HG03457 (cell line): ENCODE results near the gene CNIH3.

Source experiments
- ATAC-seq: cut with Tn5 transposase; IDR thresholded peaks from one replicate; pipeline ENCODE4 v1.9.1; 2021; ENCODE audit warnings: moderate number of reproducible peaks; ENCODE audit not compliant: unreplicated experiment

The CNIH3 gene

DNA sequence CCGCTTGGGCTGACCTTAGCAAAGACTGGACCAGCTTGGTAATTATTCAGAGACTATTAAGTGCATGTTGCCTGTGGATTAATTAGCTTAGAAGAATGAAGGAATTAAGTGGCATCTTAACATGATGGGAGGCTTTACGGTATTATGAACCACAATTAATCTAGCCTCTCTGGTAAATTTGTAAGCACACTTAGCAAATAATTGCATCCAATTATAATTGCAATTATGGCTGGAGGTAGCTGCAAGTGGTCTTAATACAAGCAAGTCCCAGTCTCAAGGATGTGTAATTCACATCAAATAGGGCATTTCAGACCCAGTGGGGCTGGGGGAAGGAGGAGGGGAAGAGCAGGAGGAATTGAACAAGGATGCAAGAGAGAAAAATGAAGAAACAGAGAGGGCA lies 151.6 kb downstream of the CNIH3 start:
- ATAC-seq, result no peak

DNA sequence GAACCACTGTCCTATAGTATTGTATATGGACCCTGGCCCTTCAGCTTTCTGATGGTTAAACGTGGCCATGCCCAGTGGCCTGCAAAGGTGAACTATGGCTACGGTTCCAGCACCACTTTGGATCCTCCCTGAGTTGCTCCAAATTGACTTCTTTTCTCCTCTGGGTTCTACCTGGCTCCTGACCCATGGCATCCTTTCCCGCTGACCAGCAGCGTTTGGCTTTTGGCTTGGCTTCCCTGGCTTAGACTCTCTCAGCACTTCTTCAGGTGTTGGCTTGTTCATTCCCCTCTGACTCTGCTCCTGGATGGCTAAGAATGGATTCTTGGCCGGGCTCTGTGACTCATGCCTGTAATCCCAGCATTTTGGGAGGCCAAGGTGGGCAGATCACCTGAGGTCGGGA lies 152.9 kb downstream of the CNIH3 start:
- no peak for ATAC-seq

DNA sequence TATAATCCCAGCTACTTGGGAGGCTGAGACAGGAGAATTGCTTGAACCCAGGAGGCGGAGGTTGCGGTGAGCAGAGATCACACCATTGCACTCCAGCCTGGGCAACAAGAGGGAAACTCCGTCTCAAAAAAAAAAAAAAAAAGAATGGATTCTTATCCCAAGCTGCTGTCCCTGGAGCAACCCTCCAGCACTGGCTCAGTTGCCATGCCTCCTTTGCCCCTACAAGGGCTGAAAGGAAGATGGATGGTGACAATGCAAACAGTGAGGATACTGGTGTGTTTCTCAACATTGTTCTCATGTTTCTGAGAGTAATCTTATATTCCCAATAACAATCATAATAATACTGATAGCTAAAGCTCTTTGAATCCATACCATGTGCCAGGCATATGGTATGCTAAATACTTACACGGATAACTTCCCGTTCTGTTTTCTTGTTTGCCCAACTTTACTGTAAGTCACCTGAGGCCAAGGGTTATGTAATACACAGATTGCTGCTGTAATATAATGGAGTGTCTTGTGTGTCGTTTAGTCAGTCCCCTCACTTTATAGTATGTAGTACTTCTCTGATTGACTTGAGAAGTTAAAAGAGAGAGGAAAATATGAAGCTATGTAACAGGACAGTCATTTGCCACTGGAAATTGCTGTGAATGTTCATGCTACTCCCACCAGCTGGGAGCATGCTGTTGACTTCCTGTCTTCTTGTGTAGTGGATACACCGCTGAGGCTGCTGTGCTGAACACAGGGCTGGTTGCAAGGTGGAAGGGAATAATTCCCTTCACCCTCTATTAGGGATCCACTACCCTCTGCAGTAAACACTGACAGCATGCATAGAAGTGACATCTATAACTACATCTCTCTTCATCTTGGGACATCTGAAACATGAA lies 153.6 kb downstream of the CNIH3 start:
- no peak for ATAC-seq

DNA sequence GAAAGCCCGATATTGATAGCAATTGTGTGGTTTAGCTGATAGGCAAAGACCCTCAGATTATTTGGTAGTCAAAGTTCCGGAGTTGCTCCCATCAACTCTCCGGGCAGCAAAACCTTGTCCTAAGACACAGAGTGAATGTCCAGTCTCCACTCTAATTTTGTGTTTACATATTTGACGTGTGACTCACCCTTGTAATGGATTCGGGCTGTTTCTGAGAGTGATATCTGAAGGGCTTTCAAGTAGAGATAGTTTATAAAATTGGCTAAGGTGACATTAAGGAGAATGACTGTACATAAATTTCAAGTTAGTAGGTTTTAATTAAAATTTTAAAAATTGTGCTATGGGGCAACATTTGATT lies 154.2 kb downstream of the CNIH3 start:
- no peak for ATAC-seq

DNA sequence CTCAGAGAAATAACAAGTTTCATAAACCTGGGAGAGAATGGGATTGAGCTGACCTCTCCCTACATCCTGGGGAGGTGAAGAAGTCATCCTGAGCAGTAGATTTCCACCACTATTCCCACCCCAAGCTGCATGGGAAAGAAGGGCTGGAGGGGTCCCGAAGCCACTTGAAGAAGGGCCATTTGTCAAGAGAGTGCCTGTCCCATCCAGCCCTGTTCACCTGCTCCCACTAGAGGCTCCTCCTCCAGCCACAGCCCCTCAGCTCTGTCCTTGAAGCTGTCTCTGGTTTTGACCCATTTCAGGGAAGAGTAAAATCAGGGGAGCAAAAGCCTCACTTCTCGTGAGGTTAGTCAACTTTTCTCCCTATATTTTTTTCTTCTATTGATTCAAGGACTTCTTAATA lies 157.5 kb downstream of the CNIH3 start:
- ATAC-seq, result no peak

DNA sequence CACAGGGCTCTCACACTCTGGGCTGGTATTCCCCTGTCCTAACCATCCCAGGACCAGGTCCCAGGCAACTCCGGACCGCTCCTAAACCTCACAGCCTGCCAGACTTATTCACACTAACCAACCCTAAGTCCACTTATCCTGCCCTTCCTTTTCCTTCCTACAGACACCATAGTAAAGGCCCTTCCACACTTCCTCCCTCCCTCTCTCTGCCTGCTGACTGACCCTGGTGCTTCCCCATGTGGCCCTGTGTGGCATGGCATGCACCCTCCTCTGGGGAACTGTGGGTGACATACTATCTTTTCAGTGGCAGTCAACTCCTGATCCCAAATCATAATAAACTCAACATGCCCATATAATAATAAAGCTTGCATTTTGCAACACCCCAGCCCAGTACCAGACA lies 158.3 kb downstream of the CNIH3 start:
- no peak for ATAC-seq

DNA sequence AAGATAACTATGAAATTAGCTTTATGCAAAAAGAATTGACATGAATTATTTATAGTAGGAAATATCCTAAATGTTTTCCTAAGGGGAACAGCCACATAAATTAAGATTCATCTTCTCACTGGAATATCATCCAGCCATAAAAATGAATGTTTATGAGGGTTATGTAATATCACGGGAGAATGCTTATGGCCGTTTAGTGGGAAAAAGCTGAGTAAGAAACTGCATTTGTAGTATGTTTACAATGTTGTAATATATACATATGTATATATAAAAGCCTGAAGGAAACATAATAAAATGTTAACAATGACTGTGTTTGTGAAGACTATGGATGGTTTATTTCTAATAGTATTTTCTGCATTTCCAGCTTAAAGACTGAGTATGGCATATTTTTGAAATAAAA lies 161.1 kb downstream of the CNIH3 start:
- ATAC-seq, result no peak

DNA sequence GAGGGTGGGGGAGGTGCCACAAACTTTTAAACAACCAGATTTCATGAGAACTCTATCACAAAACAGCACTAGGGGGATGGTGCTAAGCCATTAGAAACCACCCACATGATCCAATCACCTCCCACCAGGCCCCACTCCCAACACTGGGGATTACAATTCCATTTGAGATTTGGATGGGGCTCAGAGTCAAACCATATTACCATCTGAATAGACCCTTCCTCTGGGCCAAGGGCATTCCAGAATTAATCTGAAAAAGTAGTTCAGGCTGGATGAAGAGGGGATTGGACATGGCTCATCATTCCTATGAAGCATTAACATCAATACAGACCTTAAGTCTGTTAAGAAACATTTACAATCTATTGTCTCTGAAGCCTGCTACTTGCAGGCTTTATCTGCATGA lies 163.4 kb downstream of the CNIH3 start:
- ATAC-seq, result no peak

DNA sequence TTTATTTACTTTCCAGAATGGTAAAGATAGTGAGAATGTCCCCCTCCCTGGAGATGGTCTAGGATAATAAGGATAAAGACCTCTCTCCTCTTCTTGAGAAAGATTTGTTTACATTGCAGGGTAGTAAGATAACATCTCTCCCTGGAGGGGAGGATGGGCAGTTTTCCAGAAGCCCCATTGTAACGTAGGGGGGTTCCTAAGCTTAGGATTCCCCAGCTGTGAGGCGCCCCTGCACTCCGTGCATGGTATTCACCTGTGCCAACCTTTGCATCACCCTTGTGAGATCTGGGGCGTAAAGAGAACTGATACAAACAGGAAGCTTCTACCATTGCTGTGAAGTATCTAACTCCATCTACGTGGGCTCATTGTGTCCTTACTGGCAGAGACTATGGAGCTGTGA lies 164.6 kb downstream of the CNIH3 start:
- no peak for ATAC-seq

DNA sequence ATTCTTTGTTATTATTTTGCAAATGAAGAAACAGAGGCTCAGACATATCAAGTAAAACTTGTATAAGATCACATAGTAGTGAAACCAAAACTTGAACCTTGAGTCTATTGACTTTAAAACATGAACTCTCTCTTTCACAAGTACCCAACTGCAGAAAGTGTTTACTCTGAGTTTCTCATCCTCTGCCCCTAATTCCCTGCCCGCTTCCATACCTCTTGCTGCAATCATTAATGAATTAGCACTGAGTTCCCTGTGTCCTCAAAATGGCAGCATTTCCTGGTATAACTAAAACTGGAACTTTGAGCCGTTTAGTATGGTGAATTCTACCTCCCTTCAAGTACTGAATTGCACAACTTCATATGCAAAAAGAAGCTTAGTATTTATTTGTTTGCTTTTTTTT lies 165.7 kb downstream of the CNIH3 start:
- no peak for ATAC-seq

DNA sequence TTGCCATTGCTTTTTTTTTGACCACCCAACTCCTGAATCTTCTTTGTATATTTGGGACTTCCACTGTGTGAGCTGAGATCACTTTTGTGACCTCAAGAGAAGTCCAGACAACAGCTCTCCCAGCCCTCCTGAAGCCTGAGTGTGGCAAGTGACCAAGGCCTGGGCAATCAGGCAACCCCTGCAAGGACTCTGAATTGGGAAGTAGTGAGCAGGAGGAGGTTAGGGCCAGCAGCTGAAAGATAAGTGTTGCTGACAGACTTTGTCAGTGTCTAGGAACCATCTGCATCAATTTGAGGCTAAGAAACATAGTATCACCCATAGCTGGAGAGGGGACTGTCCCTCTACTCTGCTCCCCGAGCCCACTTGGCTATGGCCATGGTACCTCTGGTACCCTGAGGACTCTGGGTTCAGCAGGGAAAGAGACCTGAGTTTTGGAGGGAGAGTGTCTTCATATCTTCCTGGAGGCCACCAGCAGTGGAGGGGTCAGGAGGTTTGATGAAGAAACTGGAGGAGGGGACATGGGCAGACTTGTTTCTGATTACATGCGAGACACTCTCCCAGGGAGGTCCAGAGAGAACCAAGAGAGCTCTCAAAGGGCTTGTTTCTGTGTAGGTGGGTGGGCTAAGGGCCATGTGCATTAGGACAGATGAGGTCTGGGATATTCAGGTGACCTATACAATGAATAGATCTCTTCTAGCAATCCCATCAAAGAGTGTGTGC lies 166.3 kb downstream of the CNIH3 start:
- ATAC-seq, result no peak

DNA sequence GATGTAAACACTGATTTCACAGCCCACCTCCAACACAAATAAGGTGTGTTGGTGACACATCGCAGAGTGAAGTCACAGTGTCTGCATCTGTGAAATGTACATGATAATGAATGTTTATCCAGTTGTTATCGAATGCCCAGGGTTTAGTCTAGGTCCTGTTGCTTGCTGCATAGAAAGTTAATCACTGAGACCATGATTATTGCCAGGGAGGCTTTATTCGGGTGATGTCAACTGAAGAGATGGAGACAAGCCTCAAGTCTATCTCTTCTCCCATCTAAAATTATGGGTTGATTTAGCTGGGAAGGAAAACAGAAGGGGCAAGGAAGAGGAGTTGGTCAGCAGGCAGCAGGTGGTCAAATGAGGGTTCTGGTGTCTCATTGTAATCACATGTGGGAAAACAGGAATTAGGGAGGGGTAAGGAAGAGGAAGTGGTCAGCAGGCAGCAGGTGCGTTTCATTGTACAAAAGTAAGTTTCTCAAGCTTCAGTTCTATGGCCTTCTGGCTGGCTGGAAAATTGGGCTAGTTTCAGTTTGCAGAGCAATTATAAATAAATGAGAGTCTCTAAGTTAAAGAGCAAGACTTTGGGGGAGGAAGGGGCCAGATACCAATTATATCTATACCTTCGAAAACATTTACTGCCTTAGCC lies 167.0 kb downstream of the CNIH3 start:
- ATAC-seq, result peak; percentile 61

DNA sequence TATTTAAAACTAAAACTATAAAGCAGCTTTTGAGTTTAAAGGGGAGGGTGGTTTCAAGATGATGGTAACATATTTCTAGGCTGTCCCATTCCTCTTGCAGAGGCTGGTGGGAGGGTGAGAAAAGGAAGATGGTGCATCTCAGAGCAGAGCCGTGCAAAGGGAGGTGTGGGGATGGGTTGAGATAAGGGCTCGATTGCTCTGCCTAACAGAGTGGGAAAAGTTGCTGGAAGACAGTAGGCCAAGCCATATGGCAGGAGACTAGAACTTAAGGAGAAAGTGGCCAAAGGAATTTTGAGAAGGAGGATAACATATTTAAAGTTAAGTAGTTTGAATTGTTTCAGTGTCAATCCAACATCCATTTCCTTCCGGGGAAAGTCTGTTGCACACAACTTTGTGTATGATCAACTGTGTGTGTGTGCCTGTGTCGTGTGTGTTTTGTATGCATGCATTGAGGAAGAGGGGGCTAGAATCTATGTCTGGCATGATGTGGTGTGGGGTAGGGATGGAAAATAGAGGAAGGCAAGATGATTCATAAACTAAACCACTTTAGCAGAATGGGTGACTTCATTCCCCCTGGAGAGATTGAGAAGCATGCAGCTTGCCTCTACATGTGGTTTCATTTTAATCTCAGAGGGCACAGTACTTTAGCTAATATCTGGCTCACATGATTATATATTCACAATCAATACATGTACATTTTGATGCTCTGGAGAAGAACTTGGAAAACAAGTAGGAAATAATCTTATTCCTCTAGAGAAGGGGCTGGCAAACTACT lies 168.3 kb downstream of the CNIH3 start:
- ATAC-seq, result no peak

DNA sequence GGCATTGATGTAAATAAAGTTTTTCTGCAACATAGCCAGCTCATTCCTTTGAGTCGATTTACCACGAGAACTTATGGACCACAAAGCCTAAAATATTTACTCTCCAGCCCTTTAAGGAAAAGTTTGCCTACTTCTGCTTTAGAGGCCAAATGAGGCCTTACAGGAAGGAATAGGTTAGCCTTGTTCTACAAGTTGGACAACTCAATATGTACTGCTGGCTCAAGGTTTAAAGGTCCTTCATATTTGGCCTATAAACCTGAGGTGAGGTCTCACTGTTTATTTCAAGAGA lies 168.9 kb downstream of the CNIH3 start:
- no peak for ATAC-seq

DNA sequence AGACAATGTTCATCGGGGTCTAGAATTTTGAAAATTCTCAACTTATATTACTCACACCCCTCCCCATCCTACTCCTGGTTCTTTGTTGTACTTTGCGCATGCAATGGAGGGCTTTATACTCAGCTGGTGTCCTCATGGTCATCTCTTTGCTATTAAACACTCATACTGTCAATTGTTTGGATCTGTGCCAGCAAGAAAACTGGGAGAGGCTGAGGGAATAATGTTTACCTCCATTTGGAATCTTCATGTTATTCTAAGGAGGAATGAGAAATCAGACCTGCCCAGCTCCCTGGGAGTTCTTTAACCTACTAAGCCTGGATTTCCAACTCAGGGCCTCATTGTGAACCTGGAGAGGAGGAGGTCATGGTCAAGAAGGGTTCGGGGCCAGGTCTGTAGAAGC lies 169.5 kb downstream of the CNIH3 start:
- ATAC-seq, result no peak

DNA sequence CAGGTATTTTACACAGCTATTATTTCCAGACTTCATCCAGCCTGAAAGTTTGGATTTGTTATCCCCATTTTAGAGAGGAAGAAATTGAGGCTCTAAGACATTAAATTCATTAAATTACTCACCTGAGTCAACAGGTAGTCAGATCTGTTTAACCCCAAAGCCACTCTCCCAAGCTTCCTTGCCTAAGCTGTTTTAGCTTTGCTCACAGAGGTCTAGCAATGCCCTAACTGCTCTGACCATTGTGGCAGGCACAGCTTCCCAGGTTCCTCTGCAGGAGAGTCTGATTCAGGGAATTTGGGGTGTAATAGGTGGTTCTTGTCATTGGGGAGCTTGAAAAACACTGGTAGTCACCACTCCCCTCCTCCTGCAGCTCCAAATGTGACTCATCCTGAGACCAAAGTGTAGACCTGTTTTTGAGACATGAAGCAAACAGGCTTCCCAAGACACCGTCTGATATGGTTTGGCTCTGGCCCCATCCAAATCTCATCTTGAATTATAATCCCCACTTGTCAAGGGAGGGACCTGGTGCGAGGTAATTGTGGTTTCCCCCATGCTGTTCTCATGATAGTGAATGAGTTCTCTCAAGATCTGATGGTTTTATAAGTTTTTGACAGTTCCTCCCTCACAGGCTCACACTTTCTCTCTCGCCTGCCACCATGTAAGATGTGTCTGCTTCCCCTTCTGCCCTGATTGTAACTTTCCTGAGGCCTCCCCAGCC lies 170.6 kb downstream of the CNIH3 start:
- ATAC-seq, result no peak

DNA sequence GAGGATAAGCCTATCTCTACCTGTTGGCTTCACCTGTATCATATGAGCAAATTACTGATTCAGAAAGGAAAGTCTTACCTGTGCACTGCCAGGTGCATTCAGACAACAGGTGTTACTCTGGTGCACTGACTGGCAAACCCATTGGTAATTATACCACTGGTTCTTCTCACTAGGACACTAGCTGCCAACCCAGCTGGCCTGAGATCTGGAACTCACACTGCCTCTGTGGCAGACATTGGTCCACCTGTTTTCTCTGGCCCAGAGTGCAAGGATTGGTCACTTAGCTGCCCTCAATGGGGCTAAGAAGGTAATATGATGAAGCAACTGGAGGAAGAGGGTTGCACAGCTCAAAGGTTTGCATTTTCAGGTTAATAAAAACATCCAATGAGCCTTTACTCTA lies 173.2 kb downstream of the CNIH3 start:
- ATAC-seq, result no peak
